Measurements from ENCODE around the gene JAM3.
A peak's percentile ranks its signal among the peaks of the same experiment; 100 is the strongest.
"Not testable (repeated sequence)": the region's sequence is repeated elsewhere in the genome, so short reads cannot be mapped to it uniquely, and the experiment has no call there.

Gene JAM3

GRCh38 chr11:134181707-134182106 lies 112.8 kb downstream of the JAM3 start:
- peak; percentile 67 for DNase-seq (ENCODE audit: low spot score)

- not testable (repeated sequence) for DNase-seq (ENCODE audit: low spot score)
Measured at GRCh38 chr11:134188092-134188491, 119.2 kb downstream of the JAM3 start.

- DNase-seq (ENCODE audit: low spot score), result no peak
Measured at GRCh38 chr11:134196756-134197155, 127.9 kb downstream of the JAM3 start.

DNA sequence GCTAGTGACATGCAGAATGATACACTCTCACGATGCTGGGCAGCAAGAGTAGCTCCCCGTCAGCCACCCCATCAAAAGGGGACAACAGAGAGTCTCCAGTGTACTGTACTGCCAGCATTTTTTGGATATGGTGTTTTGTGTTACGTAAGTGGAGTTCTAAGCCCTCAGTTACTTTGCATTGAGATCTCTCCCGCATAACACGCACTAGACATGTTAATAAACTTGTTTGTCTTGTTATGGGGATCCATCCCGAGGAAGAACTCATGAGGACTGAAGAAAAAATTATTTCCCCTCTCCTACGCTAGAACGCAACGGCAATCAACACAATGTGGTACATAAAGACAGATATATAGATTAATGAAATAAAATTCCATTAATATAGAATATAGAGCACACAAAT lies 130.7 kb downstream of the JAM3 start:
- DNase-seq (ENCODE audit: low spot score), result no peak

DNA sequence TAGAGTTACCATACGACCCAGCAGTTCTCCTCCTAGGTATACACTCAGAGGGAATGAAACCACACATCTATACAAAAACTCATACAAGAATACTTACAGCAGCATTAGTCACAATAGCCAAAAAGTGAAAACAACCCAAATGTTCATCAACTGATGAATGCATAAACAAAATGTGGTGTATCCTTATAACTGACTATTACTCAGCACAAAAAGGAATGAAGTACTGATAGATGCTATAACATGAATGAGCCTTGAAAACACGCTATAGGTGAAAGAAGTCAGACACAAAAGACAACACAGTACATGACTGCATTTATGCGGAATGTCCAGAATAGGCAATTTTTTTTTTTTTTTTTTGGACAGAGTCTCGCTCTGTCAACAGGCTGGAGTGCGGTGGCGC lies 131.8 kb downstream of the JAM3 start:
- DNase-seq (ENCODE audit: low spot score), result no peak
